Measurements from ENCODE around the gene RNU5D-1. TPM values are rescaled to one million over a fixed set of nuclear protein-coding genes. Genes with fewer than 3 reads are reported as not detected.

RNU5D-1 gene
- total RNA-seq, 4 donors from 2014 or later = not detected

DNA sequence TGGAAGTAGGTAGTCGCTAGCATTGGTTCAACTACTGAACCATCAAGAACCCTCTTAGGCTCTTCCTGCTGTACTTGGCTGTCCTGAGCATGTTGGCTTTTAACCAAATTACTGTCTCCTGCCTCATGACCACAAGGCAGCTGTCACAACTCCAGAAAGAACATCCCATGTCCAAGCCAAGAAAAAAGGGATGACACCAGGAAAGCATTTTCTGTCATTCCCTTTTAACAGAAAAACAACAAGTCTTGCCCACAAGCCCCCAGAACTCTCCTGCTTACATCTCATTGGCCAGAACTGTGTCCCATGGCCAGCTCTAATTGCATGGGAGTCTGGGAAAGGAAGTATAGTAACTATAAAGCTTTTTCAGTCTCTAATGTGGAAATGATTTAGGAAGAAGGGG is 2.4 kb upstream of the RNU5D-1 start:
- Histone ChIP-seq H3K4me3 (no peak overlapping the region), H3K9me3 (no peaks in the 10 kb centered on the region), H3K4me1 (peaks cover 15% of the 10 kb centered on the region), H3K36me3 (no peaks in the 10 kb centered on the region), H3K27me3 (no peaks in the 10 kb centered on the region), H3K27ac (peak overlapping the region; percentile 12)
- TF ChIP-seq POLR2AphosphoS5 (IDR thresholded peaks at IDR 0.05) (no peak), EP300 (IDR thresholded peaks at IDR 0.05) (no peak), POLR2A (IDR thresholded peaks at IDR 0.05) (no peak)
- TF ChIP-seq, protein P1, sequence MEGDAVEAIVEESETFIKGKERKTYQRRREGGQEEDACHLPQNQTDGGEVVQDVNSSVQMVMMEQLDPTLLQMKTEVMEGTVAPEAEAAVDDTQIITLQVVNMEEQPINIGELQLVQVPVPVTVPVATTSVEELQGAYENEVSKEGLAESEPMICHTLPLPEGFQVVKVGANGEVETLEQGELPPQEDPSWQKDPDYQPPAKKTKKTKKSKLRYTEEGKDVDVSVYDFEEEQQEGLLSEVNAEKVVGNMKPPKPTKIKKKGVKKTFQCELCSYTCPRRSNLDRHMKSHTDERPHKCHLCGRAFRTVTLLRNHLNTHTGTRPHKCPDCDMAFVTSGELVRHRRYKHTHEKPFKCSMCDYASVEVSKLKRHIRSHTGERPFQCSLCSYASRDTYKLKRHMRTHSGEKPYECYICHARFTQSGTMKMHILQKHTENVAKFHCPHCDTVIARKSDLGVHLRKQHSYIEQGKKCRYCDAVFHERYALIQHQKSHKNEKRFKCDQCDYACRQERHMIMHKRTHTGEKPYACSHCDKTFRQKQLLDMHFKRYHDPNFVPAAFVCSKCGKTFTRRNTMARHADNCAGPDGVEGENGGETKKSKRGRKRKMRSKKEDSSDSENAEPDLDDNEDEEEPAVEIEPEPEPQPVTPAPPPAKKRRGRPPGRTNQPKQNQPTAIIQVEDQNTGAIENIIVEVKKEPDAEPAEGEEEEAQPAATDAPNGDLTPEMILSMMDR (IDR thresholded peaks at IDR 0.05) = no peak
- 63% methylated on average over 1 of the region's 1 CpG for WGBS
- no peak for DNase-seq (ENCODE audit: low spot score in 2 of 2)

DNA sequence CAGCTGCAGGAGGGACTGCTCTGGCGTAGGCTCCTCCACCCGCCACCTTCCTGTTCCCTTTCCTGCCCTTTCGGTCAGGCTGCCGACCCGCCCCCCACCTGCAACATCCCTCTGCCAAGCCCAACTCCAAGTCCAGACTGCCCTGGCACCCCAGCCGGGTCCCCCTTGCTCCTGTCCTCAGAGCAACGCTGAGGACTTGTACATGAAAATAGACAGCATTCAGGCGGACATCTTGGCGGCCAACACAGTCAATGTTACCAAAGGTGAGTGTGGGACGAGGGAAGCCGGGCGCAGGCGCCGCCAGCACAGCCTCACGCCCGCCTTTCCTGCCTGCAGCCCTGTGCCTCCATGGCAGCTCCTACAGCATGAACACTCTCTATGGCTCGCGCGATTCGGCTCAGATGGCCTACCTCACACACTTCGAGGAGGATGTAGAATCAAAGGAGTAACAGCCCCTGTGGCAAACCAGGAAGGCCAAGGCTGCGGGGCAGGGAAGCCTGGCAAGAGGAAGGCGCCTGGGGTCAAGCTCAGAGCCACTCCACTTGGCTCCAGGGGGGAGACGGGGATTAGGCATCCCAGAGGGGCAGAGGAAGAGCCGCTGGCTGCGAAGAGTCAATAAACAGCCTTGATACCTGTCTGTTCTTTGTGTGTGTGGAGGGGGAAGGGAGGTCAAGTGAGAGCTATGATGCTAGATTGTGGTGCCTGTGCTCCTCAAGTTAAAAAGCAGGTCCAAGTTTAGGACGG is 5.8 kb downstream of the RNU5D-1 start:
- H3K4me1 ChIP-seq = peaks cover 3% of the 10 kb centered on the region
- TF ChIP-seq, protein P1 (IDR thresholded peaks at IDR 0.05) = no peak
- TF ChIP-seq POLR2AphosphoS5 (IDR thresholded peaks at IDR 0.05) (no peak), POLR2A (IDR thresholded peaks at IDR 0.05) (no peak), EP300 (IDR thresholded peaks at IDR 0.05) (no peak)
- no peaks in the 10 kb centered on the region for H3K9me3 ChIP-seq
- H3K4me3 ChIP-seq = no peak overlapping the region
- DNase-seq (ENCODE audit: low spot score in 2 of 2) = no peak
- no peak overlapping the region for H3K27ac ChIP-seq
- 87% methylated on average over 27 of the region's 27 CpGs for WGBS
- H3K27me3 ChIP-seq = no peaks in the 10 kb centered on the region
- H3K36me3 ChIP-seq = no peaks in the 10 kb centered on the region

DNA sequence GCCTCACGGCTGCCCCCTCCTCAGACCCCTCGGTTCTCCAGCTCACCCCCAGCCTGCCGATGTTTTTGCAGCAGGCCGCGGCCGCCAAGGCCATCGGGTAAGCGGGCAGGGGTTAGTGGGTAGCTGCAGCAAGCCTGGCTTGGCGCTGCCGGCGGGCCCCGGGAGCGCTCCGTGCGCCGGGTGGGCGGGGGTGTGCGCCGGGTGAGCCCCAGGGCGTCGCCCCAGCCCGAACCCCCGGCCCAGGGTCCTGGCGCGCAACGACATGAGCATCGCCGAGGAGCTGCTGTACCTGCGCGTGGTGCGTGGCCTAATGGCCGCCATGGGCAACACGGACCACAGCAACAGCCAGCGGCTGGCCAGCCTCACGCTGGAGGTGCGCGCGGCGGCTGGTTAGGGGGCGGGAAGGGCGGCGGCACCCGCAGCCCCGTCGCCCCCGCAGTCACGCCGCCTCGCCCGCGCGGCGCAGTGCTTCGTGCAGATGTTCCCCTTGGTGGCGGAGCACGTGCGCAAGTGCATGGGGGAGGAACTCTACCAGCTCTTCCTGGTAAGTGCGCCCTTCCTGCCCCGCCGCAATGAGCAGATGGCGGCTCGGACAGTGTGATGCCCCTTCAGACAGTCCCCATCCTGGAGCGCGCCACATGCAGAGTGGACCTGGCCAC is 6.5 kb downstream of the RNU5D-1 start:
- DNase-seq (ENCODE audit: low spot score in 2 of 2) = no peak
- Histone ChIP-seq H3K4me1 (no peaks in the 10 kb centered on the region), H3K4me3 (no peak overlapping the region), H3K27ac (no peak overlapping the region), H3K27me3 (no peaks in the 10 kb centered on the region), H3K36me3 (no peaks in the 10 kb centered on the region), H3K9me3 (no peaks in the 10 kb centered on the region)
- 81% methylated on average over 10 of the region's 64 CpGs for WGBS
- no peak for TF ChIP-seq POLR2AphosphoS5 (IDR thresholded peaks at IDR 0.05)
- TF ChIP-seq, protein P1 (IDR thresholded peaks at IDR 0.05) = no peak
- no peak for TF ChIP-seq POLR2A (IDR thresholded peaks at IDR 0.05)
- no peak for TF ChIP-seq EP300 (IDR thresholded peaks at IDR 0.05)

GRCh38 chr1:44723496-44724295 is 7.3 kb downstream of the RNU5D-1 start:
- no peaks in the 10 kb centered on the region for H3K36me3 ChIP-seq
- no peak for TF ChIP-seq POLR2AphosphoS5 (IDR thresholded peaks at IDR 0.05)
- TF ChIP-seq, protein P1 (IDR thresholded peaks at IDR 0.05) = no peak
- no peak for TF ChIP-seq EP300 (IDR thresholded peaks at IDR 0.05)
- no peak for TF ChIP-seq POLR2A (IDR thresholded peaks at IDR 0.05)
- no peaks in the 10 kb centered on the region for H3K4me1 ChIP-seq
- no peak for DNase-seq (ENCODE audit: low spot score in 2 of 2)
- no peaks in the 10 kb centered on the region for H3K9me3 ChIP-seq
- H3K27me3 ChIP-seq = no peaks in the 10 kb centered on the region
- no peak overlapping the region for H3K27ac ChIP-seq
- no peak overlapping the region for H3K4me3 ChIP-seq
- WGBS = 84% methylated on average over 23 of the region's 28 CpGs

- 78% methylated on average over 9 of the region's 9 CpGs for WGBS
- Histone ChIP-seq H3K9me3 (no peaks in the 10 kb centered on the region), H3K4me3 (no peak overlapping the region), H3K27me3 (no peaks in the 10 kb centered on the region), H3K4me1 (no peaks in the 10 kb centered on the region), H3K27ac (no peak overlapping the region), H3K36me3 (no peaks in the 10 kb centered on the region)
- TF ChIP-seq, protein P1 (IDR thresholded peaks at IDR 0.05) = no peak
- TF ChIP-seq POLR2AphosphoS5 (IDR thresholded peaks at IDR 0.05) (no peak), EP300 (IDR thresholded peaks at IDR 0.05) (no peak), POLR2A (IDR thresholded peaks at IDR 0.05) (no peak)
- DNase-seq (ENCODE audit: low spot score in 2 of 2) = no peak
These were observed 7.9 kb downstream of the RNU5D-1 start for GRCh38 chr1:44723064-44723463.

Measured in suprapubic skin (tissue), 4 donors.